ENCODE measurements around the gene CASTOR2.

- TF ChIP-seq POLR2A (IDR thresholded peaks at IDR 0.05), result no peak
- TF ChIP-seq CTCF (IDR thresholded peaks at IDR 0.05), result no peak
Measured at GRCh38 chr7:75039166-75039565, 74.7 kb downstream of the CASTOR2 start.

Data from adrenal gland (tissue), 5 donors.